Hippocampal formation (tissue), 2 donors: Measurements from ENCODE around the gene RAB33B.
"Not testable (repeated sequence)": the region's sequence is repeated elsewhere in the genome, so short reads cannot be mapped to it uniquely, and the experiment has no call there.

Source experiments
- DNase-seq, 2 donors: peaks; one replicate each; lab custom pipeline; 2025; lab: John Stamatoyannopoulos, UW

The RAB33B gene

DNA sequence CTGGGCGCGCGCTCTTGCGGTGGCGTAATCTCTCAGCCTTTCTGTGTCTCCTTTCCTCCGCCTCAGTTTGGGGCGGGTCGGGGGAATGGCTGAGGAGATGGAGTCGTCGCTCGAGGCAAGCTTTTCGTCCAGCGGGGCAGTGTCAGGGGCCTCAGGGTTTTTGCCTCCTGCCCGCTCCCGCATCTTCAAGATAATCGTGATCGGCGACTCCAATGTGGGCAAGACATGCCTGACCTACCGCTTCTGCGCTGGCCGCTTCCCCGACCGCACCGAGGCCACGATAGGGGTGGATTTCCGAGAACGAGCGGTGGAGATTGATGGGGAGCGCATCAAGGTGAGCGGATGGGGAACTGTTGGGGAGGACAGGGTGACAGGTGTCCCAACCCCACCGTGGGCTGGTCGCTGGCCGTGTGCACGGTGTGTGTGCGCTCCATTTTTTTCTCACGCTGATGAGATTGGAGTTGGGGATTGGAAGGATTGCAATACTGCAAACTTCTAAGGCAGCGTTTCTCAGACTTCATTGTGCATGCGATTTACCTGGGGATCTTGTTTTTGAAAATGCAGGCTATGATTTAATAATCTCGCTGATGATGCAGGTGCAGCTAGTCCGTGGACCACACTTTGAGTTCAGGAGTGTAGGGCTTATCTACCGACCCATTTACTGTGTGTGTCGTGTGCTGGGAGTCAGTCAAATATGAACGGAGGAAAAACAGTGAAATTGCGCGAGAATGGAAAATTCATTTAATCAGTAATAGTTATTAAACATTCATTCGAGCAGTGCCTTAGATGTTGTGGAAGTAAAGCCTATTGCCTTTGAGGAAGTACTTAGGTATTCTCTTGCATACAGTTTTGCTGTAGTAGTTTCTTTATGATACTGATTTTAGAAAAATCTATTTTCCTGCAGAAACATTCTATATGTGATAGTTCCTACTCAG lies at the start of gene RAB33B:
Gene RAB33B (plus strand): TSS at position 11 of the 935 bp plus-strand sequence. CDS start 75 bp downstream, at position 86.
- peak in 1 of 2 donors; percentile 61 for DNase-seq

DNA sequence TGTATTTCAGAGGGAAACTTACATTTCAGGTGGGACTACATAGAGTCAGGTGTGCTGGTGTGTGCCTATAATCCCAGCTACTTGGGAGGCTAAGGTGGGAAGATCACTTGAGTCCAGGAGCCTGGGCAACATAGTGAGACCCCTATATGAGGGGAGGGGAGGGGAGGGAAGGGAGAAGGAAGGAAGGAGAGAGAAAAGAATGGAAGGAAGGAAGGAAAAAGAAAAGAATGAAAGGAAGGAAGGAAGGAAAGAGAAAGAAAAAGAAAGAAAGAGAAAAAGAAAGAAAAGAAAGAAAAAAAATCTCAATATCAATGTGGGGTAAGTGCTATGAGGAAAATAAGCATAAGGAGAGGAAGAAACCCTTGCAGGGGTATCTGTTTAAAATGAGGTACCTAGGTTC lies 43.6 kb upstream of the RAB33B start:
- no peak for DNase-seq

DNA sequence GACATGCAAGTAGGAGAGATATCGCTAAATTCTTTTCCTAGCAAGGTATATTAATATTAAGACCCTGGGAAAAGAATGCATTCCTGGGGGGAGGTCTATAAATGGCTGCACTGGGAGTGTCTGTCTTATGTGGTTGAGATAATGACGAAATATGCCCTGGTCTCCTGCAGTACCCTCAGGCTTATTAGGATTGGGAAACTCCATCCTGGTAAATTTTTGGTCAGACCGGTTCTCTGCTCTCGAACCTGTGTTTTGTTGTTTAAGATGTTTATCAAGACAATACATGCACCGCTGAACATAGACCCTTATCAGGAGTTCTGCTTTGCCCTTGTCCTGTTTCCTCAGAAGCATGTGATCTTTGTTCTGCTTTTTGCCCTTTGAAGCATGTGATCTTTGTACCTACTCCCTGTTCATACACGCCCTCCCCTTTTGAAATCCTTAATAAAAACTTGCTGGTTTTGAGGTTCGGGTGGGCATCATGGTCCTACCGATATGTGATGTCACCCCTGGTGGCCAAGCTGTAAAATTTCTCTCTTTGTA lies 39.2 kb upstream of the RAB33B start:
- DNase-seq, result not testable (repeated sequence)

DNA sequence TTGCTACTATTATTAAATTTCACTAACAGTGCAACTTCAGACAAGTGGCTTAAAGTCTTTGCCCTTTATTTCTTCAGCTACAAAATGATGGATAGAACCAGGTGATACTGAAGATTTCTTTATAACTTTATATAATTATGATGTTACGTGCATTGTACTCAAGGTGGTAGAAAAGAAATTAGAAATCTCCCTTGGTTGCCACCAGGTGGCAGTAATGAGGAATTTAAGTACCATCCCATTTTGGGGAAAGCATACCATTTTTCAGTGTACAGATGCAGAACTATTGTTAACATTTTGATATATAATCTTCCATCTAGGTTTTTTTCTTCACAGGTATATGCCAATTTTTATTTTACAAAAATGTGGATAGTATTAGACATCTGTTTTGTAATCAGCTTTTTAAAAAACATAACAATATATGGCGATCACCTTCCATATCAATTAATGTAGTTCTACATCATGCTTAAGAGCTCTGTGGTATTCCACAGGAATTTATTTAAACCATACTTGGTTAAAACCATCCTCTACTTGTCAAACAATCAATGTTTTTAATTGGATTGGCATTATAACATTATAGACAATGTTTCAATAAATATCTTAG lies 37.7 kb upstream of the RAB33B start:
- DNase-seq, result peak in 1 of 2 donors; percentile 40

DNA sequence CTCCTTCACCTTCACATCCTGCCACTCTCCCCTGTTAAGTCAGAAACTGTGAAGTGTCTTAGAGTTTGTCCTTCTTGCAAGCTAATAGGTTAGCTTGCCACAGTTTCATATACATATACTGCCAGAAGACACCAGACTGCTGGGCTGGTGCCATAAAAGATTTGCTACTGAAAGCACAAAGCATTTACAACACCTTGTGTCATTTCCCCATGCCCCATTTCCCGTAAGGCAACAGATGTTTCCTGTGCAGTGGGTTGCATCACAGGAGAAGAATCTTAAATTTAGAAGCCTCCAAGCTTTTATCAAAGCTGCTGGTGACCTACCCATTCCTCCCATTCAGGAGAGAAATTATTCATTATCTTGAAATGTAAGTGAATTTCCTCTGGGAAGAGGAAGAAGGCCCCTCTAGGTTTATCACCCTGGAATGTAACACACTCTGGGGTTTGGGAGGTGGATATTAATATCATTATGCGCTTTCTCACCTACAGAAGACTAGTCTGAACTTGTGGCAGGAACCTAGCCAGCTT lies 34.5 kb upstream of the RAB33B start:
- peak; percentile 17 to 32 for DNase-seq

DNA sequence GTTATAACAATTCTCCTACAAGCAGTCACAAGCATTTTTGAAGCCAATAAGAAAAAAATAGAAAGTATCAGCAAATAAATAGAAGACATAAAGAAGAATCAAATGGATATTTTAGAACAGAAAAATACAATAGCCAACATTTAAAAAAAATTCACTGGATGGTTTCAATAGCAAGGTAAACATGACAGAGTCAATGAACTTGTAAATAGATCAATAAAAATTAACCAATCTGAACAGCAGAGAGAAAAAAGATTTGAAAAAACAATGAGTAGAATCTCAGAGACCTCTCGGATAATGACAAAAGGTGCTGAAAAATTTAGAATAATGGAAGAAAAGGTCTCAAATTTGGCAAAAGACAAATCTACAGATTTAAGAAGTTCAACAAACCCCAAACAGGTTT lies 33.3 kb upstream of the RAB33B start:
- DNase-seq, result no peak

DNA sequence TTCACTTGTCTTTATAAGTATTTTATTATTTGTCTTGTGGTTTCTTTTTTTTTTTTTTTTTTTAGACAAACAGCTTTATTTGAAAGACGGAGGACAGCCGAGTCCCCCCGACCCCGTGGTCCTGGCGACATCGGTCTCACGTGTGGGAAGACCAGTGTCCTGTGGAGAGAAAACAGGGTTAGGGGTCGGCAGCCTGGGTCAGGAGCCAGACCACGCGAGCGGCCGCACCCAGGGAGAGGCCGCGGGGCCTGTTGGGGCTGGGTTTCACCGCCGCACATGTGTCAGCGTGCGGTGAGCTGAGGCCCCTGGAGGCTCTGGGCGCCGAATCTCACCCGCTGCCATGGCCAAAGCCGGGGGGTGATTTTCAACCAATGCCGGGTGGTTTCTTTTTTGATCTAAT lies 17.8 kb upstream of the RAB33B start:
- DNase-seq, result no peak

DNA sequence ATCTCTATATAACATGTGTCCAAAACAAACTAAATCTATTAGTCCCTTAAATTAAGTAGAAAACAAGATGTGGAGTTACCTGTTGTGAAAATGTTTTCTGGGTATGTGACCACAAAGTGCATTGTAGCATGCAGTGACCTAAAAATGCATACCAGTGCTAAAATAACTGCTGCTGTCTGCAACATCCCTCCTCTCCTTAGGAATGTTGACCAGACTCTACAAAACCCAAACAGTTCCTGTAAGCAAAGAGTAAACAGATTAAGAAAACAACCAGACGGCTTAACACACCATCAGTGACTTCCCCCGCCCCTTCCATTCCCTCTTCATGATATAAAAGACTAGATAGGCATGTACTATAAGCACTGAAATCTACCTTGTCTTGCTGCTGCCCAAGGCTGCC lies 15.8 kb upstream of the RAB33B start:
- DNase-seq, result no peak

DNA sequence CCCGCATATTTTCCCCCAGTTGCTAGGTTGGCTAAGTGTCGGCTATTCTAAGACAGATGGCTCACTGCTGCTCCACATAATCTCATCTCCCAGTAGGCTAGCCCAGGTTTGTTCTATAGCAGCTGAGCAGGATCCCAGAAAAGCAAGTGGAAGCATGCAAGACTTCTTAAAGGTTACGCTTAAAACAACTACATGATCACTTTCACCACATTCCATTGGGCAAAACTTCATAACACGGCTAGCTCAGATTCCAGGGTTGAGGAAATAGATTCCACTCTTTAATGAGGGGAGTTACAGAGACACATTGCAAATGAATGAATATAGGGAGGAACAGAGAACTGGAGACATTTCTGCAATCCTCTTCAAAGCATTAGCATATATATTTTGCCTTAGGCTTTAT lies 12.9 kb upstream of the RAB33B start:
- DNase-seq, result no peak

DNA sequence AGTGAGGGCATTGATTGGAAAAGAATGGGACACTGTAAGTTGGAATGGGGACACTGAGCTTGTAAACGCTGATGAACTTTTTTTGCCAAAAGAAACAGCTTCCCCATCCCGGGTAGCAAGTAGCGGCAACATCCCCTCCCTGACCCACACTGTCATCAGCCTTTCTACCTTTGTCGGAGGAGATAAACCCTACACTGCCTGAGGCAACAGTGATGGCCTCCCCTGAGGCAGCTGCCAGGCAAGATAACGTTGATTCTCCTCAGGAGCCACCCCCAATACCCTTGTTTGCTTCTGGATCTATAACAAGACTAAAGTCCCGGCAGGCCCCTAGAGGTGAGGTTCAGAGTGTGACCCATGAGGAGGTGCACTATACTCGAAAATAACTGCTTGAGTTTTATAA lies 10.3 kb upstream of the RAB33B start:
- no peak for DNase-seq

DNA sequence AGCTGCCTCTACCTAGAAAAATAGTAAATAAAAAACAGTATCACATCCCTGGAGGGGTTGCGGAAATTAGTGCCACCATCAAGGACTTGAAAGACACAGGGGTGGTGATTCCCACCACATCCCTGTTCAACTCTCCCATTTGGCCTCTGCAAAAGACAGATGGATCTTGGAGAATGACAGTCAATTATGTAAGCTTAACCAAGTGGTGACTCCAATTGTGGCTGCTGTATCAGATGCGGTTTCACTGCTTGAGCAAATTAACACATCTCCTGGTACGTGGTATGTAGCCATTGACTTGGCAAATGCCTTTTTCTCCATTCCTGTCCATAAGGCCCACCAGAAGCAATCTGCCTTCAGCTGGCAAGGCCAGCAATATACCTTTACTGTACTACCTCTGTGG lies 9.0 kb upstream of the RAB33B start:
- DNase-seq, result not testable (repeated sequence)

DNA sequence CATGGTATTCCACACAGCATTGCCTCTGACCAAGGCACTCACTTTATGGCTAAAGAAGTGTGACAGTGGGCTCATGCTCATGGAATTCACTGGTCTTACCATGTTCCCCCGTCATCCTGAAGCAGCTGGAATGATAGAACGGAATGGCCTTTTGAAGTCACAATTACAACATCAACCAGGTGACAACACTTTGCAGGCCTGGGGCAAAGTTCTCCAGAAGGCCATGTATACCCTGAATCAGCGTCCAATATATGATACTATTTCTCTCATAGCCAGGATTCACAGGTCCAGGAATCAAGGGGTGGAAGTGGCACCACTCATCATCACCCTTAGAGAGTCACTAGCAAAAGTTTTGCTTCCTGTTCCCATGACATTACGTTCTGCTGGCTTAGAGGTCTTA lies 6.8 kb upstream of the RAB33B start:
- not testable (repeated sequence) for DNase-seq

DNA sequence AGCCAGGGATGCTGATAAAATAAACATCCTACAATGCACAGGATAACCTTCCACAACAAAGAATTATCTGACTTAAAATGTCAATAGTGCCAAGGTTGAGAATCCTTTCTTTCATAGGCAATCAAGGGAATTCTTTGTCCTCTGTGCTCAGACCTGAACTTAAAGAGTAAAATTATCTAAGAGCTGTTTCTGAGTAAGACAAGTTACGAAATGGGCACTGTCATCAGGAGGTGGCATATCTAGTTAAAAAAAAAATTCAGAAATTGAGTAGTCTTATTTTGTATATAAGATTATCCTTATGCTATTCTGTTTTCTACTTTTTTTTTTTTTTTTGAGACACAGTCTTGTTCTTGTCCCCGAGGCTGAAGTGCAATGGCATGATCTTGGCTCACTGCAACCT lies 3.3 kb upstream of the RAB33B start:
- no peak for DNase-seq

DNA sequence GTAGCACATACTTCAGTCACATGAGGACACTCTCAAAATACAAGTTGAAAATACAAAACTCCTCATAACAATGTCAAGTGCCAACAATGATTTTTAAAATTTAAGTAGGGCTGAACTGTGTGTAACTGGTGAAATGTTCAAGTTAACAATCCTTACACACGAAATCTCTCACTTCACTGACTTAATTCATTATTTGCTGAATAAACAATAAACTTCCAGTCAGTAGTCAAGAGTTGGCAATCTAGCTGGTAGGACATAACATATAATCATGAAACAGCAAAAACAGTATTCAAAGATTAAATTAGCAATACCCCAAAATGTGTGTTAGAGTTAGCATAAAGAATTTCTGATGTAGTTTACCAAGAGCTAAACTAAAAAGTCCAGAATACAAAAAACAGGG lies 1.9 kb upstream of the RAB33B start:
- no peak for DNase-seq

DNA sequence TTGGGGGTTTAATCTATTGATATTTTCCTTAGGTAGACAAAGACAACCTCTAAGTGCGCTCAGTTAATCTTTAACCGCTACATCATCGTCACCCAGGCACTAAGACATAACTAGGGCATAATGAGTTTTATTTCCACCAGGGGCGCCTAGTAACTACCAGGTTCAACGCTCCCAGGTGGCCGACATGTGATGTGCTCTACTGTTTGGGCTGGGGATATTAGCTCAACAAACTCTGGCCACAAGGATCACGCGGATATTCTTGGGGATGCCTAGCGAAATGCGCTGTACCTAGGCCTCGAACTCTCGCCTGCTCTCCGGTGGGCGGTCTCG lies 915 bp upstream of the RAB33B start:
- DNase-seq, result peak in 1 of 2 donors; percentile 34

DNA sequence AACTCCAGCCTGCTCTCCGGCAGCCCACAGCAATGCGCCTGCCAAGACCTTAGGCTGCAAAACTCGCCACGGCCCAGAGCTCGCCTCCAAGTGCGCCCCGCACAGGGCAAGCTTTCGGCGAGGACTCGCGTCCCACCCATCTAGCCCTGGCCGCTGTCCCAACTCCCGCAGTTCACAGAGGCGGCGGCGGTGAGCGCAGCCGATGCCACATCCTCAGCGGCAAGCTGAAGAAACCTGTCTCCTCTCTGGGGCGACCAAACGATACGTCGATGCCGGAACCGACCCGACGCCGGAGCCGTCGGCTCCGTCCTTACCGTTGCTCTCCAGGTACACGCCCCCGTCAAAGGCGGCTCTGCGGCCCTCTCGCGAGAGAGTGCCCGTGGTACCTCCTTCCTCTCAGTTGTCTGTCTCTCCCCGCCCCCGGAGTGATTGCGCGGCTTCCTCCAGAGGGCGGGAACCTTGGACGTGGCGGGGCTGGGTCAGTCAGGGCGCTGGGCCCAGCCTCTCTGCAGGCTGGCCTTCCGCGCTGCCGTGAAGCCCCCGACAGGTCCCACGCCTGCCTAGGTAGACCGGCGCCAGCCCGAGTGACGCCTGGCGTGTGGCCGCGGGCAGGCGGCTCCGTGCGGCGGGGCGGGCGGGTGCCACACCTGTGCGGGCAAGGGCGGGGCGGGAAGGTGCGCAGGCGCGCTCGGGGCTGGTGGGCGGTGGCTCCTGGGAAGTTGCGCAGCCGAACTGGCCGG lies 380 bp upstream of the RAB33B start:
- DNase-seq, result peak; percentile 88 to 94

DNA sequence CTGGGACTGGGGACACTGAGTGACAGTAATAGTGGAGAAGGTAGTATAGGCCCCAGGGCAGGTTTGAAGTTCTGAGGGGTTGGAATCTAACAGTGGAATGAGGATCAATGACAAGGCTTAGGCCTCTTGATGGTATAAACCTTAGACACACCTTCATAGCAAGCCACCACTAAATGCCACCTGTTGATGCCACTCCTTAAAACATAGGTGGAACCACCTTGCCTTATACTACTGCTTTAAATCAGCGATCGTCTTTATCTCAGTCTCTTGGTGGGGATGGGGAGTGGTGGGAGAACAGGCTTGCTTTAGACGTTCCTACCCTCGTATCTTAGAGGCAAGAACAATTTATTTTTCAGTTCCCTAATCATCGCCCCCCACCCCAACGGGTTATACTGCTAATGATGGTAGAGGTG lies 1.2 kb downstream of the RAB33B start:
- no peak for DNase-seq

DNA sequence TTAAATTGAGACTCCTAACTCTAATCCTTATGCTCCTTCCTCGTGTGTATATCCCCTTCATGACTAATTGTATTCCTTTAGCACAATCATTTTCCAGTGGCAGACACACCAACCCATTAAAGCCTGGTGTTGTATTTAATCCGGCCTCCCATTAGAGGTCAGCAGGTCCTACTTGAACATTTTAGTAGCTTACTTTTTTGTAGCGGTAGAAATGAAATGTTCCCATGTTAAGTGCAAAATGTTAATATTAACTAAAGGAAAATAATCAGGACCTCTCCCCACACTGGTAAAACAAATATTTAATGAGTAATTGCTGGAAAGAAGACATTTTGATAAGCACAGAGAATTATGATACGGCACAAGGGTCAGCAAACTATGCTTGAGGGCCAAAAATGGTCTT lies 3.4 kb downstream of the RAB33B start:
- no peak for DNase-seq

DNA sequence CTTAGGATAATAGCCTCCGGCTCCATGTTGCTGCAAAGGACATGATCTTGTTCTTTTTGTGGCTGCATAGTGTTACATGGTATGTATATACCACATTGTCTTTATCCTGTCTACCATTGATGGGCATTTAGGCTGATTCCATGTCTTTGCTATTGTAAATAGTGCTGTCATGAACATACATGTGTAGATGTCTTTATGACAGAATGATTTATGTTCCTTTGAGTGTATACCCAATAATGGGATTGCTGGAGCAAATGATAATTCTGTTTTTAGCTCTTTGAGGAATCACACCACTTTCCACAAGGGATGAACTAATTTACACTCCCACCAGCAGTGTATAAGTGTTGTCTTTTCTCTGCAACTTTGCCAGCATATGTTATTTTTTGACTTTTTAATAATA lies 4.6 kb downstream of the RAB33B start:
- no peak for DNase-seq

DNA sequence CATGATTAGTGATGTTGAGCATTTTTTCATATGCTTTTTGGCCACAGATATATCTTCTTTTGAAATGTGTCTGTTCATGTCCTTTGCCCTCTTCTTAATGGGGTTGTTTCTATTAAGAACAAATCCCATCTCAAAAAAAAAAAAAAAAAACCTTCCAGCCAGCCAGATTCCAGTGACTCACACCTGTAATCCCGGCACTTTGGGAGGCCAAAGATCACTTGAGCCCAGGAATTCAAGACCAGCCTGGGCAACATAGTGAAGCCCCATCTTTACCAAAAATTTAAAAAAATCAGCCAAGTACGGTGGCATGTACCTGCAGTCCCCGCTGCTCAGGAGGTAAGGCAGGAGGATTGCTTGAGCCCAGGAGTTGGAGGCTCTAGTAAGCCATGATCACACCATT lies 5.1 kb downstream of the RAB33B start:
- no peak for DNase-seq

DNA sequence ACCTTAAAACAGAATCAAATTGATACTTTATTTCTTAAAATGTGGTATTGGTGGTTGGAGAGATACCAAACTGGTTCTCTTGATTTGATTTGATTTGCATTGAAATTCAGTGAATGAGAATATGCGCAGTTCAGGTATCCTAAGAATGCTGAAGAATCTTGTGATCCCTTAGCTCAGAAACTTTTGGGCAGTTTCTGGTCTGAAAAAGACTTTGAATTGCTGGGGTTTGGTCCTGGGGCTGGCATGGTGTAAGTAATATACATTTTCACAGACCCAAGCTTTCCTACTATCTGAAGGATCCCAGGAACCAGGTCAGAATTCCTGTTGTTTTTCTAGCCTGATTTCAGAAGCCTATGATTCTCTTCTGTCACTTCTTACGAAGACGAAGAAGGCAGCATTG lies 6.6 kb downstream of the RAB33B start:
- no peak for DNase-seq

DNA sequence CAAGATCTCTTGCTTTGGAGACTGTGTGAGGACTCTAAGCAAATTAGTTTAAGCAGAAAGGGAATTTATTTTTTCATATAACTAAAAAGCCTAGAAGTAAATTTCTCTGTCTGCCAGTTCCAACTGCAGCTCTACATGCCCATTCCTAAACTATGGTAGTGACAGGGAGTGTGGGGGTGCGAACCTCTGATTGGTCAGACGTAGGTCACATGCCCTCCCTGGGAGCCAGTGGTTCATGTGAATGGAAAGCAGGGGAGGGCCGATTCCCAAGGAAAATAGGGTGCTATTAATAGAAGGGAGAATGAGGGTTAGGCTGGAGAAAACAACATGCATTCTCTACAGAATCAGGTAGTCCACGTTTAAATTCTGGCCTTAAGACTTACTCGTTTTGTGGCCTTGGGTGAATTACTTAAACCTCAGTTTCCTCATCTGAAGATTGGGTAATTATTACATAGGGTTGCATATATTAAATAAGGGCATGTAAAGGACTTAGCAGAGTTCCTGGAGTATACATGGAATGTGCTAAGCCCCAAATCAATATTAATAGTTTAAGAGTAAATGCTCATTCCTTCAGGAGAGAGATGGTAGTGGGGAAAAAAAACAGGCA lies 7.2 kb downstream of the RAB33B start:
- DNase-seq, result no peak
